Measurements from ENCODE around the gene LNP1.
"Not testable (repeated sequence)": the region's sequence is repeated elsewhere in the genome, so short reads cannot be mapped to it uniquely, and the experiment has no call there.

Gene LNP1

GRCh38 chr3:100478521-100478920, 77.2 kb downstream of the LNP1 start:
- DNase-seq (ENCODE audit: low spot score) = not testable (repeated sequence)

GRCh38 chr3:100480081-100480480, 78.7 kb downstream of the LNP1 start:
- DNase-seq (ENCODE audit: low spot score) = no peak

- DNase-seq (ENCODE audit: low spot score) = no peak
Measured at GRCh38 chr3:100482176-100482575, 80.8 kb downstream of the LNP1 start.

GRCh38 chr3:100483529-100483928, 82.2 kb downstream of the LNP1 start:
- DNase-seq (ENCODE audit: low spot score) = no peak

GRCh38 chr3:100486808-100487207, 85.5 kb downstream of the LNP1 start:
- DNase-seq (ENCODE audit: low spot score) = no peak

- no peak for DNase-seq (ENCODE audit: low spot score)
Measured at GRCh38 chr3:100489118-100489517, 87.8 kb downstream of the LNP1 start.

- DNase-seq (ENCODE audit: low spot score) = peak; percentile 94
Measured at GRCh38 chr3:100492059-100493006, 91.0 kb downstream of the LNP1 start, which contains the start of gene TMEM45A. Gene TMEM45A, plus strand, starts transcription at chr3:100492619. Its CDS starts 62,593 bp downstream, at chr3:100555212.

GRCh38 chr3:100496711-100497261, 95.4 kb downstream of the LNP1 start:
- no peak for DNase-seq (ENCODE audit: low spot score)

- DNase-seq (ENCODE audit: low spot score) = no peak
Measured at GRCh38 chr3:100499651-100500050, 98.3 kb downstream of the LNP1 start.

- DNase-seq (ENCODE audit: low spot score) = no peak
Measured at GRCh38 chr3:100500320-100500880, 99.1 kb downstream of the LNP1 start.

- no peak for DNase-seq (ENCODE audit: low spot score)
Measured at GRCh38 chr3:100503448-100503847, 102.1 kb downstream of the LNP1 start.

All from Ammon's horn (tissue), 1 donor.